ENCODE data around the gene FSTL4.

FSTL4 gene

GRCh38 chr5:133398646-133399101 is 213.7 kb downstream of the FSTL4 start:
- TF ChIP-seq CTCF (IDR thresholded peaks at IDR 0.05) = no peak

GRCh38 chr5:133397990-133398645 is 214.2 kb downstream of the FSTL4 start:
- no peak for TF ChIP-seq CTCF (IDR thresholded peaks at IDR 0.05)

DNA sequence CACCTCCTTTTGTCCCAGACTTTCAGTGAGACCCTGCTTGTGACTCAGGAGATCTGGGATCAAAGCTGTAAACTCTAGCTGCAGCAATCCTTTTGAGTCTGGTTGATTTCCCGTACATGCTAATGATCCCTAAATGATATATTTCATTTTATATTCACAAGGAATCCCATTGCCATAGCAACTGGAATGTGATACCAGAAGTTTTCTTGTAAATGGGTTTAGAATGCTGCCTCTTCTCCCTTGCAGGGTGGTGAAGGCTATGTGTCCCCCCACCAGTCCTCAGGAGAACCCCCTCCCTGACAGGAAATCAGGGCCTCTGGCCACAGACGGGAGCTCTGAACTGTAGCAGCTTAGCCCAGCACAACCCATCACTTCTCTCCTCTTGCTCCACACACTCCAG is 215.0 kb downstream of the FSTL4 start:
- TF ChIP-seq CTCF (IDR thresholded peaks at IDR 0.05) = no peak

- no peak for TF ChIP-seq CTCF (IDR thresholded peaks at IDR 0.05)
Measured at GRCh38 chr5:133396814-133397213, 215.5 kb downstream of the FSTL4 start.

DNA sequence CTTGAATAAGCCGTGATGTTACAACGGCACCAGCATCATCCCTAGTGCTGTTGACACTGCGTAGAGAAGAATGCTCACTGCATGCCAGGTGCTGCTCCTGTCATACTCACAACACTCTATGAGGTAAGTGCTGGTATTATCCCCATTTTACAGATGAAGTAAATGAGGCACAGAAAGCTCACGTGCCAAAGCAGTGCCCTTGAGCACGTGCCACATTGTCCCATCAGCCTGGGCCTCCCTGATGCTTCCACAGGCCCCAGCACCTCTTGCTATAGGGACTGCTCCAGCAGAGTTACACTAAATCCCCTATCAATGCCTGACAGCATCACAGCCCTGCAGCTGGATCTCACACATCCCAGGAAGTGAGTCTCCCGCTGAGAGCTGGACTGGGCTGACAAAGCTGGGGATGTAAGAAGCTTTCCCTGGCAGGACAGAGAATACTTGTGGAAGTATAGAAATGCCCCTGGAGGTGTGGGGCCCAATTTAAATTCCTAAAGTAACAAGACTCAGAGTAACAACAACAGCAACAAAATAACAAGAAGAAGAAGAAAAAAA is 216.1 kb downstream of the FSTL4 start:
- TF ChIP-seq CTCF (IDR thresholded peaks at IDR 0.05) = no peak

DNA sequence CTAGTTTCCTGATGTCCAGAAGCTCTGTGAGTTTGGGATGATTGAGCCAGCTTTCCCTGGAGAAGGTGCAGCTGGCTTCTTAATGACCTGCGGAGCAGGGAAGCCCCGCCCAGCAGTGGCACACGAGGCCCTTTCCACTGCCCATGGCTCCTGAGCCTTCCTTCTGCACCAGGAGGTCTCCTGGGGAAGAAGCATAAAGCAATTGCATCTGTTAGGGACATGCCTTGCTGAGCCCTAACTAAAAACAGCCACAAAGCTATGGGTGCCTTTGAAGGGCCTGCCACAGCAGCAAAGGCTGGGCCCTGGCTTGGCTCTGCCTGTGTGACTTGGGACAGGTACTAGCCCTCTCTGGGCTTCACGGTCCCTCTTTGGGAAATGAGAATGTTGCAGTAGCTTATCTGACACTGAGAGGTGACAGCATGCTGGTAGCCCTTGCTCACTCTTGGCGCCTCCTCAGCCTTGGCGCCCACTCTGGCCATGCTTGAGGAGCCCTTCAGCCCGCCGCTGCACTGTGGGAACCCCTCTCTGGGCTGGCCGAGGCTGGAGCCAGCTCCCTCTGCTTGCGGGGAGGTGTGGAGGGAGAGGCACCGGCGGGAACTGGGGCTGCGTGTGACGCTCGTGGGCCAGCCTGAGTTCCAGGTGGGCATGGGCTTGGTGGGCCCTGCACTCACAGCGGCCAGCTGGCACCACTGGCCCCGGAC is 218.4 kb downstream of the FSTL4 start:
- no peak for TF ChIP-seq CTCF (IDR thresholded peaks at IDR 0.05)

DNA sequence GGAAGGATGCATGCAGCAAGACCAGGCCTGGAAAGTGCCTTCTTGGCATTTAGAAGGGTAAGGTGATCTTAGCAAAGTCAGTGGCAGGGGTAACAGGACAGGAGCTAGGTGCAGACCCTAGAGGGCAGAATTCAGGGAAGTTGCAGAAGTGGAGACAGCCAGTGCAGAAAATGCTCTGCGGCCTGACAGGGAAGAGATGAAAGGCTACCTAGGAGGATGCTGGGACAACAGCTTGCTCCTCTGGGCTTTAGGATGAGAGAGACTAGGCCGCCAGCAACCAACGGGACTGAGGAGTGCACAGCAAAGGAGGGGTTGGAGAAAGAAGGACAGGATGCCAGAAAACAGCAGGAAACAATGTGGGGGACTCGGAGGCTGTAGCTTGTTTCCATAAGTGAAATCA is 219.9 kb downstream of the FSTL4 start:
- TF ChIP-seq CTCF (IDR thresholded peaks at IDR 0.05) = no peak

All from LNCAP (cell line).